GM12878 (cell line): ENCODE measurements around the gene PRX.

Experiments
- CTCF ChIP-seq, 3 experiments: IDR thresholded peaks in 2 of 3; conservative IDR thresholded peaks in 1 of 3; 2 replicates each; pipeline ENCODE4 v1.5.1; 2011; ENCODE audit warnings: low read depth in 3 of 3, low read length in 3 of 3, mild to moderate bottlenecking in 3 of 3, control low read depth in 2 of 3, moderate library complexity in 2 of 3, inconsistent platforms in 1 of 3, mixed read lengths in 1 of 3; ENCODE audit not compliant: control insufficient read depth in 2 of 3, insufficient read depth in 1 of 3; ENCODE audit errors: extremely low read depth in 1 of 3
- EP300 ChIP-seq, 2 experiments: fragments of 150-350 bp in 1 of 2; IDR thresholded peaks; 2 replicates each; pipeline ENCODE4 v1.6.1; 2011 to 2012; ENCODE audit warnings: low read depth in 2 of 2, low read length in 2 of 2, borderline replicate concordance in 1 of 2, improper control_type of control experiment in 1 of 2, inconsistent platforms in 1 of 2; ENCODE audit not compliant: control insufficient read depth in 1 of 2
- EZH2 ChIP-seq: IDR thresholded peaks from 2 replicates; pipeline ENCODE4 v1.6.1; 2012; ENCODE audit warnings: low read depth, mild to moderate bottlenecking, control low read depth, inconsistent platforms, low read length, borderline replicate concordance; ENCODE audit not compliant: control insufficient read depth
- JUND ChIP-seq: IDR thresholded peaks from 2 replicates; pipeline ENCODE4 v1.6.1; 2012; ENCODE audit warnings: low read depth, mild to moderate bottlenecking, low read length, improper control_type of control experiment, moderate library complexity
- KDM1A ChIP-seq: fragments of 200-600 bp; sonication (generic); IDR thresholded peaks from 2 replicates; pipeline ENCODE4 v1.6.1; 2016; ENCODE audit warnings: borderline replicate concordance
- MTA2 ChIP-seq: fragments of 450-650 bp; IDR thresholded peaks from 2 replicates; pipeline ENCODE4 v1.6.1; 2016; ENCODE audit warnings: low read depth, mild to moderate bottlenecking, moderate library complexity
- NFYB ChIP-seq: IDR thresholded peaks from 2 replicates; pipeline ENCODE4 v1.6.1; 2011; ENCODE audit warnings: low read depth, mild to moderate bottlenecking, low read length, improper control_type of control experiment, moderate library complexity; ENCODE audit not compliant: insufficient read depth
- NRF1 ChIP-seq: conservative IDR thresholded peaks from 2 replicates; pipeline ENCODE4 v1.6.1; 2011; ENCODE audit warnings: mild to moderate bottlenecking, low read depth, low read length, improper control_type of control experiment
- POLR2AphosphoS2 ChIP-seq: IDR thresholded peaks from 2 replicates; pipeline ENCODE4 v1.6.1; 2011; ENCODE audit warnings: low read depth, mild to moderate bottlenecking, low read length, improper control_type of control experiment, moderate library complexity
- POLR2AphosphoS5 ChIP-seq: IDR thresholded peaks from 2 replicates; pipeline ENCODE4 v1.6.1; 2011; ENCODE audit warnings: mild to moderate bottlenecking, low read length, inconsistent platforms
- RELA ChIP-seq: fragments of 450-650 bp; IDR thresholded peaks from 2 replicates; pipeline ENCODE4 v1.8.0; 2014; ENCODE audit warnings: borderline replicate concordance; ENCODE audit not compliant: partially characterized antibody
- SUZ12 ChIP-seq: fragments of 200-600 bp; sonication (generic); IDR thresholded peaks from one replicate; pipeline ENCODE4 v1.6.1; 2018; ENCODE audit warnings: antibody characterized with exemption, mild to moderate bottlenecking; ENCODE audit not compliant: unreplicated experiment
- TF ChIP-seq, protein P1 (sequence below): IDR thresholded peaks from 2 replicates; pipeline ENCODE4 v1.6.1; 2011; ENCODE audit warnings: low read depth, low read length, improper control_type of control experiment, borderline replicate concordance

DNA sequence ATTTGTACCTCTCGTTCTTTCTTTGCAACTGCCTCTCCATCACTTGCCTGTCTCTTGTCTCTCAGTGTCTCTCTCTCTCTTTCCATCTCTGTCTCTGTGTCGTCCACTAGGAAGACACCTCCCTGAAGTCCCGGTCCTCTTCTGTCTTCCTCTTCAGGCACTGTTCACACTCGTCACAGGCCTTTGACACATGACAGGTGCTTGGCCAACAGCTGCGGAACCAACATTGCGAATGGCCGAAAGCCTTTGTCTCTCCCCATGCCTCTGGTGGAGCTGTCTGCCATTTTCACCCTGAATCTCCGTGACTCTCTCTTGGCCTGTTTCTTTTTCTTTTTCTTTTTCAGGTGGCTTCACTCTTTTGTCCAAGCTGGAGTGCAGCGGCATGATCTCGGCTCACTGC, 26.0 kb downstream of the PRX start:
- TF ChIP-seq POLR2AphosphoS2 (no peak), JUND (no peak), EP300 (IDR thresholded peaks at IDR 0.05; ENCODE audit: borderline replicate concordance in 1 of 2, control insufficient read depth in 1 of 2, low read depth in 2 of 2, low read length in 2 of 2) (no peak), POLR2AphosphoS5 (no peak), RELA (no peak), SUZ12 (no peak), CTCF (IDR thresholded peaks at IDR 0.05 in 2 of 3, conservative IDR thresholded peaks at IDR 0.05 in 1 of 3; ENCODE audit: control insufficient read depth in 2 of 3, extremely low read depth in 1 of 3, insufficient read depth in 1 of 3, low read depth in 3 of 3, low read length in 3 of 3) (no peak), KDM1A (no peak), NFYB (no peak), NRF1 (no peak), EZH2 (no peak), MTA2 (no peak)
- TF ChIP-seq, protein P1, sequence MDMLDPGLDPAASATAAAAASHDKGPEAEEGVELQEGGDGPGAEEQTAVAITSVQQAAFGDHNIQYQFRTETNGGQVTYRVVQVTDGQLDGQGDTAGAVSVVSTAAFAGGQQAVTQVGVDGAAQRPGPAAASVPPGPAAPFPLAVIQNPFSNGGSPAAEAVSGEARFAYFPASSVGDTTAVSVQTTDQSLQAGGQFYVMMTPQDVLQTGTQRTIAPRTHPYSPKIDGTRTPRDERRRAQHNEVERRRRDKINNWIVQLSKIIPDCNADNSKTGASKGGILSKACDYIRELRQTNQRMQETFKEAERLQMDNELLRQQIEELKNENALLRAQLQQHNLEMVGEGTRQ, result no peak
